HCT116 (cell line): Measurements from ENCODE around the gene ZNF536.

Experiments
- ATF3 ChIP-seq: IDR thresholded peaks from 2 replicates; pipeline ENCODE4 v1.6.1; 2012
- CBX3 ChIP-seq: IDR thresholded peaks from 2 replicates; pipeline ENCODE4 v1.6.1; 2012; ENCODE audit warnings: low read depth
- CTCF ChIP-seq, 3 experiments: fragments of 200-600 bp in 1 of 3; sonication (generic) in 1 of 3; IDR thresholded peaks in 2 of 3; conservative IDR thresholded peaks in 1 of 3; 2 replicates each; pipeline ENCODE4 v1.5.1; 2012 to 2017; ENCODE audit warnings: low read depth in 2 of 3, low read length in 2 of 3, antibody characterized with exemption in 1 of 3, borderline replicate concordance in 1 of 3, control low read depth in 1 of 3, mild to moderate bottlenecking in 1 of 3, mixed read lengths in 1 of 3, mixed run types in 1 of 3, moderate library complexity in 1 of 3; ENCODE audit not compliant: insufficient read depth in 1 of 3
- ELF1 ChIP-seq: IDR thresholded peaks from 2 replicates; pipeline ENCODE4 v1.6.1; 2012; ENCODE audit warnings: low read depth, borderline replicate concordance
- POLR2A ChIP-seq: IDR thresholded peaks from 2 replicates; pipeline ENCODE4 v1.7.0; 2011; ENCODE audit warnings: borderline replicate concordance; ENCODE audit not compliant: insufficient read depth, insufficient read length; ENCODE audit errors: extremely low read depth
- POLR2AphosphoS5 ChIP-seq: IDR thresholded peaks from 2 replicates; pipeline ENCODE4 v1.6.1; 2011; ENCODE audit warnings: mild to moderate bottlenecking, low read depth, low read length, moderate library complexity
- RAD21 ChIP-seq: IDR thresholded peaks from 2 replicates; pipeline ENCODE4 v1.6.1; 2012; ENCODE audit warnings: low read depth, mild to moderate bottlenecking
- REST ChIP-seq: IDR thresholded peaks from 2 replicates; pipeline ENCODE4 v1.6.1; 2012; ENCODE audit warnings: low read depth
- SIN3A ChIP-seq: IDR thresholded peaks from 2 replicates; pipeline ENCODE4 v1.6.1; 2012; ENCODE audit warnings: low read depth
- SP1 ChIP-seq: IDR thresholded peaks from 2 replicates; pipeline ENCODE4 v1.6.1; 2012; ENCODE audit warnings: low read depth
- ZNF274 ChIP-seq: fragments of 200-500 bp; sonication (Bioruptor generic); IDR thresholded peaks from 2 replicates; pipeline ENCODE4 v1.6.1; 2014; ENCODE audit warnings: mild to moderate bottlenecking, low read depth, low read length, inconsistent platforms
- TF ChIP-seq, protein P1 (sequence below): IDR thresholded peaks from 2 replicates; pipeline ENCODE4 v1.6.1; 2012

DNA sequence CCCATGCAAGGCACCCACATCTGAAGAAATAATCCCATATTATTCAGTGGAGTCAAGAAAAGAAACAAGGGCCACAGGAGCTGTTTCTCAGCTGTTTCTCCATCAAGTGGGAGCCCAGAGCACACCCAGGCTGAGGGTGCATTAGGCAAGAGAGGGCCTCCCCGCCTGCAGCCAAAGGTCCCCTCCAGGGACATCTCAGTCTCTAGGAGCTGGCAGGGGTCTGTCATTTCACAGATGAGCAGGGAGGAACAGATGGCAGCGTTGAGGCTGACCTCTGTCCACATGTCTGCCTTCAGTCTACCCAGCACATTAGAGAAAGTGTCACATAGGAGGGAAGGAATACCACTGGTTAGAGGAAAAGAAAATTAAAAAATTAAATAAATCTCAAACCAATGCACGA is 157.7 kb downstream of the ZNF536 start:
- TF ChIP-seq ELF1 (no peak), CTCF (IDR thresholded peaks at IDR 0.05 in 2 of 3, conservative IDR thresholded peaks at IDR 0.05 in 1 of 3; ENCODE audit: borderline replicate concordance in 1 of 3, insufficient read depth in 1 of 3, low read depth in 2 of 3, low read length in 2 of 3) (no peak), CBX3 (no peak), POLR2A (no peak), SP1 (no peak), REST (no peak), POLR2AphosphoS5 (no peak), ZNF274 (no peak), ATF3 (no peak), SIN3A (no peak), RAD21 (no peak)
- TF ChIP-seq, protein P1, sequence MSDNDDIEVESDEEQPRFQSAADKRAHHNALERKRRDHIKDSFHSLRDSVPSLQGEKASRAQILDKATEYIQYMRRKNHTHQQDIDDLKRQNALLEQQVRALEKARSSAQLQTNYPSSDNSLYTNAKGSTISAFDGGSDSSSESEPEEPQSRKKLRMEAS, result no peak
